Measurements from ENCODE around the gene SMC4. TPM values are rescaled to one million over a fixed set of nuclear protein-coding genes. Genes with fewer than 3 reads are reported as not detected.
A peak's percentile ranks its signal among the peaks of the same experiment; 100 is the strongest.

Gene SMC4
- total RNA-seq, 1 donor from 2014 or later: 12.2 TPM

GRCh38 chr3:160475153-160475552 lies 75.7 kb downstream of the SMC4 start:
- DNase-seq (ENCODE audit: low spot score): no peak

GRCh38 chr3:160475884-160476283 lies 76.4 kb downstream of the SMC4 start:
- DNase-seq (ENCODE audit: low spot score): no peak

- no peak for DNase-seq (ENCODE audit: low spot score)
Measured at GRCh38 chr3:160477750-160478149, 78.3 kb downstream of the SMC4 start.

DNA sequence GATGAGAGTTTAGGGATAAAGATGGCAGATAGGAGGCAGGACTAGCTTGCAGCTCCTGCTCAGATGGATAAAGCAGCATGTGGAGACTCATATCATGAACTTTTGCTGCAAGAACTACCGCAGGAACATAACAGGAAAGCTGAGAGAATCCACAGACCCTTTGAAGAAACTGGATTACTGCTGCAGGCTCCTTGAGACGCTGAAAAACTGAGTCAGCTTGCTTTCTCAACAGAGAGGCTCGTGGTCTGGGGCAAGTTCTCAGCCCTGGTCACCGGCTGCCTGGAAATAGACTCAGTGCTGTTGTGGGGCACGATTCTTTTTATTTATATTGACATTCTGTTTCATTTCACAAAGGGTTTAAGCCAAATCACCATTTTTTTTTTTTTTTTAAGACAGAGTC lies 78.9 kb downstream of the SMC4 start:
- no peak for DNase-seq (ENCODE audit: low spot score)

DNA sequence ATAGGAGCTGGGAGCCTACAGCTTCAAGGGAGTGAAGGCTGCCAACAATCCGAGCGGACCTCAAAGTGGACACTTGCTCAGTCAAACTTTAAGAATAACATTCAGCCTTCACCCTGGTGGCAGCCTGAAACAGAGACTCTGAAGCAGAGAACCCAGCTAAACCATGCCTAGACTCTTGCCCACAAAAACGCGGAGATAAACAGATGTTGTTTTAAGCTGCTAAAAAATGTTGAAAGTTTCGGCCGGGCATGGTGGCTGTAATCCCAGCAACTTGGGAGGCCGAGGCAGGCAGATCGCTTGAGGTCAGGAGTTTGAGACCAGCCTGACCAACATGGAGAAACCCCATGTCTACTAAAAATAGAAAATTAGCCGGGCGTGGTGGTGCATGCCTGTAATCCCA lies 79.9 kb downstream of the SMC4 start:
- no peak for DNase-seq (ENCODE audit: low spot score)

GRCh38 chr3:160480931-160481330 lies 81.5 kb downstream of the SMC4 start:
- no peak for DNase-seq (ENCODE audit: low spot score)

GRCh38 chr3:160481856-160482255 lies 82.4 kb downstream of the SMC4 start:
- DNase-seq (ENCODE audit: low spot score): no peak

GRCh38 chr3:160482796-160483195 lies 83.3 kb downstream of the SMC4 start:
- no peak for DNase-seq (ENCODE audit: low spot score)

Small RNA genes within 50 kb of the gene (microRNA-seq; reads per million reads assigned to microRNA genes)
- gene MIR15B (ENCODE audit: borderline number of aligned reads) (384 reads per million, percentile 70 among the genes with 10 or more reads in this experiment), gene MIR16-2 (ENCODE audit: borderline number of aligned reads) (890 reads per million, percentile 76 among the genes with 10 or more reads in this experiment)

Other genes with a start within 250 kb of the SMC4 start
- 0.87 TPM for gene C3orf80, start 174.2 kb upstream of the SMC4 start, total RNA-seq
- gene IFT80, start 425 bp upstream of the SMC4 start, total RNA-seq: 11.1 TPM
- 0.48 TPM for gene TRIM59, start 50.1 kb downstream of the SMC4 start, total RNA-seq
- gene KPNA4, start 165.9 kb downstream of the SMC4 start, total RNA-seq: 64.3 TPM

Measured in mesenteric fat pad (tissue), 1 donor.